ENCODE data around the gene CCL16. TPM values are rescaled to one million over a fixed set of nuclear protein-coding genes. Genes with fewer than 3 reads are reported as not detected.
"Not testable (repeated sequence)": the region's sequence is repeated elsewhere in the genome, so short reads cannot be mapped to it uniquely, and the experiment has no call there.

CCL16 gene
- total and polyA plus RNA-seq, 4 donors, result 0.14 to 0.20 (median 0.18) TPM; not detected in 1

GRCh38 chr17:36016555-36016954 is 35.3 kb upstream of the CCL16 start:
- TF ChIP-seq CTCF (IDR thresholded peaks at IDR 0.05; ENCODE audit: control extremely low read depth, extremely low read depth), result no peak
- WGBS, 2 donors, result 94% methylated on average over 2 of the region's 2 CpGs
- Histone ChIP-seq H3K36me3 (ENCODE audit: control insufficient read depth in 4 of 4, insufficient read depth in 4 of 4, low read length in 4 of 4) (no peaks in the 10 kb centered on the region), H3K9me3 (ENCODE audit: control insufficient read depth in 4 of 4, insufficient read depth in 3 of 4, low read length in 3 of 4) (peaks cover 0 to 11% (median 2%) of the 10 kb centered on the region in 4 donors), H3K27me3 (ENCODE audit: control insufficient read depth in 3 of 3, insufficient read depth in 3 of 3, low read length in 2 of 3) (no peaks in the 10 kb centered on the region), H3K9ac (ENCODE audit: insufficient read depth in 1 of 2, low read length in 2 of 2) (no peak overlapping the region), H3K4me1 (ENCODE audit: control insufficient read depth in 5 of 5, insufficient read depth in 5 of 5, low read length in 5 of 5) (peaks cover 0 to 6% (median 0%) of the 10 kb centered on the region in 5 donors), H3K4me3 (no peak overlapping the region), H3K27ac (ENCODE audit: low read depth in 1 of 2, low read length in 1 of 2) (no peak overlapping the region)
- DNase-seq, result no peak
- no peak for ATAC-seq (ENCODE audit: insufficient read depth, low FRiP score)

- not testable (repeated sequence) for H3K4me1 ChIP-seq (ENCODE audit: control insufficient read depth in 5 of 5, insufficient read depth in 5 of 5, low read length in 5 of 5); H3K27me3 ChIP-seq (ENCODE audit: control insufficient read depth in 3 of 3, insufficient read depth in 3 of 3, low read length in 2 of 3); H3K4me3 ChIP-seq; H3K9ac ChIP-seq (ENCODE audit: insufficient read depth in 1 of 2, low read length in 2 of 2); ATAC-seq (ENCODE audit: insufficient read depth, low FRiP score); DNase-seq; H3K36me3 ChIP-seq (ENCODE audit: control insufficient read depth in 4 of 4, insufficient read depth in 4 of 4, low read length in 4 of 4); H3K27ac ChIP-seq (ENCODE audit: low read depth in 1 of 2, low read length in 1 of 2)
- 97 to 98% methylated on average over 4 of the region's 4 CpGs for WGBS, 2 donors
- peaks cover 0 to 11% (median 2%) of the 10 kb centered on the region in 4 donors for H3K9me3 ChIP-seq (ENCODE audit: control insufficient read depth in 4 of 4, insufficient read depth in 3 of 4, low read length in 3 of 4)
These were observed 34.6 kb upstream of the CCL16 start for GRCh38 chr17:36015895-36016294.

GRCh38 chr17:36014946-36015345 is 33.6 kb upstream of the CCL16 start:
- ATAC-seq (ENCODE audit: insufficient read depth, low FRiP score) (no peak), DNase-seq (no peak)
- Histone ChIP-seq H3K36me3 (ENCODE audit: control insufficient read depth in 4 of 4, insufficient read depth in 4 of 4, low read length in 4 of 4) (no peaks in the 10 kb centered on the region), H3K27me3 (ENCODE audit: control insufficient read depth in 3 of 3, insufficient read depth in 3 of 3, low read length in 2 of 3) (no peaks in the 10 kb centered on the region), H3K4me1 (ENCODE audit: control insufficient read depth in 5 of 5, insufficient read depth in 5 of 5, low read length in 5 of 5) (peaks cover 0 to 6% (median 0%) of the 10 kb centered on the region in 5 donors), H3K9ac (ENCODE audit: insufficient read depth in 1 of 2, low read length in 2 of 2) (no peak overlapping the region), H3K4me3 (no peak overlapping the region), H3K9me3 (ENCODE audit: control insufficient read depth in 4 of 4, insufficient read depth in 3 of 4, low read length in 3 of 4) (peaks cover 0 to 11% (median 2%) of the 10 kb centered on the region in 4 donors), H3K27ac (ENCODE audit: low read depth in 1 of 2, low read length in 1 of 2) (no peak overlapping the region)
- no peak for TF ChIP-seq CTCF (IDR thresholded peaks at IDR 0.05; ENCODE audit: control extremely low read depth, extremely low read depth)
- WGBS, 2 donors, result 78 to 88% methylated on average over 5 of the region's 5 CpGs

- 71 to 81% methylated on average over 2 of the region's 2 CpGs for WGBS, 2 donors
- no peaks in the 10 kb centered on the region for H3K36me3 ChIP-seq (ENCODE audit: control insufficient read depth in 4 of 4, insufficient read depth in 4 of 4, low read length in 4 of 4)
These were observed 29.9 kb upstream of the CCL16 start for GRCh38 chr17:36011201-36011600.

More at GRCh38 chr17:36011201-36011600, 29.9 kb upstream of the CCL16 start:
- no peak for TF ChIP-seq CTCF (IDR thresholded peaks at IDR 0.05; ENCODE audit: control extremely low read depth, extremely low read depth)
- Histone ChIP-seq H3K9me3 (ENCODE audit: control insufficient read depth in 4 of 4, insufficient read depth in 3 of 4, low read length in 3 of 4) (peaks cover 0 to 14% (median 4%) of the 10 kb centered on the region in 4 donors), H3K4me3 (no peak overlapping the region), H3K9ac (ENCODE audit: insufficient read depth in 1 of 2, low read length in 2 of 2) (no peak overlapping the region), H3K27me3 (ENCODE audit: control insufficient read depth in 3 of 3, insufficient read depth in 3 of 3, low read length in 2 of 3) (no peaks in the 10 kb centered on the region), H3K27ac (ENCODE audit: low read depth in 1 of 2, low read length in 1 of 2) (no peak overlapping the region), H3K4me1 (ENCODE audit: control insufficient read depth in 5 of 5, insufficient read depth in 5 of 5, low read length in 5 of 5) (no peaks in the 10 kb centered on the region)
- DNase-seq, result no peak
- no peak for ATAC-seq (ENCODE audit: insufficient read depth, low FRiP score)
